CD4-positive, alpha-beta T cell treated with Interleukin-17A for 1 hour (primary cell): Measurements from ENCODE around the gene TMPRSS9.

Source experiments
- DNase-seq: peaks from one replicate; pipeline ENCODE4 v3.0.0-alpha.2; 2020

The TMPRSS9 gene

DNA sequence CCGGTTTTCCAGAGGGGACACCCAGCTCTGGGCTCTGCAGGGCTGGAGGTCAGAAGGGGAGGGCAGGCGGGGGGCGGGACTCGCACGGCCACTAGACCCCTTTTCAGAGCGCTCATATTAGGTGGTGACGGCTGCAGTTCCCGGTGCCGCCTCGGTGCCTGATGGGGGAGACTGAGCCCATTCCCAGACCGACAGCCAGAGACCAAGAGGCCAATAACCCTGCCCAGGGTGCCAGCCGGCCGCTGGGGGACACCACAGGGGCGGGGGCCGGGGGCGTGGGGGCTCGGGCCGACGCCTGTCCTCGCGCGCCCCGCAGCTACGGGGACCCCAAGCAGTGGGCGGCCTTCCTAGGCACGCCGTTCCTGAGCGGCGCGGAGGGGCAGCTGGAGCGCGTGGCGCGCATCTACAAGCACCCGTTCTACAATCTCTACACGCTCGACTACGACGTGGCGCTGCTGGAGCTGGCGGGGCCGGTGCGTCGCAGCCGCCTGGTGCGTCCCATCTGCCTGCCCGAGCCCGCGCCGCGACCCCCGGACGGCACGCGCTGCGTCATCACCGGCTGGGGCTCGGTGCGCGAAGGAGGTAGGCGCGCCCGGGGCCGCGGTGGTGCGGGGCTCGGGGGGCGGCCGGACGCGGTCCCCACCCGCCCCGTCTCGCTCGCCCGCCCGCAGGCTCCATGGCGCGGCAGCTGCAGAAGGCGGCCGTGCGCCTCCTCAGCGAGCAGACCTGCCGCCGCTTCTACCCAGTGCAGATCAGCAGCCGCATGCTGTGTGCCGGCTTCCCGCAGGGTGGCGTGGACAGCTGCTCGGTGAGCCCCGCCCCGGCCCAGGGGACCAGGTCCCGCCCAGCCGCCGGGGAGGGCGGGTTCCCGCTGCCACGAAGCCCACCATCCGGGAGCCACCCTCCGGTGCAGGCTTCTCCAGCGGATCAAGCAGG lies 64.9 kb downstream of the TMPRSS9 start:
- no peak for DNase-seq

GRCh38 chr19:2425622-2426581 lies 65.8 kb downstream of the TMPRSS9 start:
- no peak for DNase-seq

GRCh38 chr19:2426611-2427428 lies 66.8 kb downstream of the TMPRSS9 start:
- peak; percentile 52 for DNase-seq

DNA sequence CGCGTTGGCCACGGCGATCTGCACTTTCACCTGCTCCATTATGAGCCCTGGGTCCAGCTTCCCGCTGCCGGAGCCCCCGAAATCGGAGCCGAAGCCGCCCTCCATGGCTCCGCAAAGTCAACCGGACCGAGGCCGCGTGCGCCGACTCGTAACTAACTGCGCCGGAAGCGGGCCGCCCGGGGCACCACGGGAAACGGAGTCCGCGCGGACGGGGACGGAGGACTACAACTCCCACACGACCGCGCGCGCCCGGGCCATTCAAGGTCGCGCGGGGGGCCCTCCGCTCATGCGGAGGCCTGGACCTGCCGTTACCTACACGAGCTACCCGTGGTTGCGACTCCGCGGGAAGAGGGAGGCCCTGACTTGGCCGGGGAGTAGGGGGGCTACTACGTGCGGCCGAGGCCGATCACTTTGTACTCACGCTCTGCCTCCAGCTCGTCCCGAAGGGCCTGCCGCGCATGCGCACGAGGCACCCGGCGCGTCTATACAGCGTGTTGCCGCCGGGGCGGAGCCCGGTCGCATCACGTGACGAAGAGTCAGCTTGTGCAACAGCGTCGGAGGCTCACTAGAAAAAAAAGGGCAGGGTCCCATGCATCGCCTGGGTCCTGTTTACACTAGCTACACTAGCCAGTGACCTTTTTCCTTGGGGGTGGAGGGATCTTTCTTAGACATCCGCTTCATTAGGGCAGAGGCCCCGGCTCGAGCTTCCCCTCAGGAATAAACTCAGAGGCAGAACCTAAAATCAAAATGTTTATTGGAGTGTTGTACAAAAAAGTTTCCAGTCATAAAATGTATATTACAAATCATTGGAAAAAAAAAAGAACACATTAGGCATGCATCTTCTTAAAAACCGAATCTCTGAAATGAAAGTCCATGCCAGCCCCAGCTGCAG lies 67.6 kb downstream of the TMPRSS9 start, which contains the start of gene TIMM13:
Gene TIMM13 (minus strand): TSS at position 158 of the 892 bp plus-strand sequence. CDS start 53 bp downstream, at position 105.
- peak; percentile 95 for DNase-seq

DNA sequence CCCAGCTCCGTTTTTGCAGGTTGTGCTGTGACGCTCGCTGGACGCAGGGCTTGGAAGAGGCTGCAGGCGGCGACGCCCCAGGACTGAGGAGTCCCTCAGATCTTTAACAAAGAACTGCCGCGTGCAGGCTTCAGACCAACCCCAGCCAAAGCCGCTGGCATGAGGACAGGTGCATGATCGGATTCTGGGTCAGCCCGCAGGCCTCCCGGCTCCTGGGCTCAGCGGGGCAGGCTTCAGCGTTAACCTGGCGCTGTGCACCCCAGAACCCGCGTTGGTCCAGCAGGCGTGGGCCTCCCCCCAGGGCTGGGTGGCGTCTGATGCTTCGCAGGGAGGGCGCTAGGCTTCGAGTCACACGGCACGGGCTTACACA lies 68.2 kb downstream of the TMPRSS9 start:
- no peak for DNase-seq

GRCh38 chr19:2428756-2429711 lies 69.0 kb downstream of the TMPRSS9 start:
- DNase-seq, result no peak

- DNase-seq, result no peak
Observed at GRCh38 chr19:2429917-2430535, 70.0 kb downstream of the TMPRSS9 start.

DNA sequence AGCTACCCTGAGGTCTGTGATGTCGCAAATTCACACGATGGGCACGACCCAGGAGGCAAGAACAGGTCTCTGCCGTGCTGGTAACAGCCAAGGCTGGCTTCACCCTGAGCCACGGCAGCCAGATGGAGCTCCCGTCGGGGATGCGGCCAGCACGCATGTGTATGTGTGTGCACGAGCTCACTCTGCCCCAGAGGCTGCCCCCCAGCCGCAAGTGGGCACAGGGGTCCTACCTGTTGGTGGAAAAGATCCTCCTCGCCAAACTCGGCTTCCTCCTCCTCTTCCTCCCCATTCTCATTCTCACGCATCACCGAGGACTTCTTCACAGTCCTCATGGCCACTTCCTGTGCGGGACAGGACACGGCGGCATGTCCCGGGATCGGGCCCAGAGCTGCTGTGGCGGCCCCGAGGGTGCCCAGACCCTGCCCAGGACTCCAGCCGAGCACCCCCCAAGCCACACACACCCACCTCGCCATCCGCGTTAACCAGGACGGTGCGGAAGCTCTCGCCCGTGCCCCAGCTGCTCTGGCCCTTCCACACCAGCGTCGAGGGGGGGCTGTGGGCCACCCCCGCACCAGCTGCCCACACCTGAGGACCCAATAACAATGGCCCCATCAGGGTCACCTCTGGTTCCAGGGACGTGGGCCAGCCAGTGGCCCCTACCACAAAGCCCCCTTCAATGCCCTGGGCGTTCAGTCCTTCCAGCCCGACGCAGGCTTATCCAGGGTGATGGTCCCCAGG lies 71.4 kb downstream of the TMPRSS9 start:
- DNase-seq, result no peak

DNA sequence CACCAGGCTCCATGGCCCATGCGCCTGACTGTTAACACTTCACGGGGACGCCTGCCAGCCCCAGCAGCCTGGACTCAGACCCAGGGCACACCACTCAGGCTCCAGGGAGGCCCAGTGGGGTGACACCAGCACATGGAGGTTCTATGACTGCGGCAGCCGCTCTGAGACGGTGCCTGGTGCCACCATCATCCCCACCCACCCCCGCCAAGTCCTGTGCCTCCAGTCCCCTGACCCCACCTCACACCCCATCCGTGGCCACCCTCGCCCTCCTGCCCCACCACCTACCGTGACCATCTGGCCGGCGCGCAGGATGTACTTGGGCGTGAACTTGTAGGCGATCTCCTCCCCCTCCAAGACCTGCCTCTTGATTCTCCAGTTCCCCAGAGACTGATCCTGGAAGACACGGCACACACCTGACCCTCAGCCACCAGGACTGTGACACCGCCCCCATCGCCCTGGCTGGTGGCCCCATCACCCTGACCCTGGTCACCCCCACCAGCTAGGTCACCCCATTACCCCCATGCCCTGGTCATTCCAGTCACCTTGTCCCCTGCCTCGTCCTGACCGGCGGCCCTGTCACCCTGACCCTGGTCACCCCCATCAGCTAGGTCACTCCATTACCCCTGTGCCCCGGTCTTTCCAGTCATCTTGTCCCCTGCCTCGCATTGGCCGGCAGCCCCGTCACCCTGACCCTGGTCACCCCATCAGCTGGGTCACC lies 72.2 kb downstream of the TMPRSS9 start:
- no peak for DNase-seq

- DNase-seq, result no peak
Observed at GRCh38 chr19:2433854-2434253, 73.8 kb downstream of the TMPRSS9 start.

DNA sequence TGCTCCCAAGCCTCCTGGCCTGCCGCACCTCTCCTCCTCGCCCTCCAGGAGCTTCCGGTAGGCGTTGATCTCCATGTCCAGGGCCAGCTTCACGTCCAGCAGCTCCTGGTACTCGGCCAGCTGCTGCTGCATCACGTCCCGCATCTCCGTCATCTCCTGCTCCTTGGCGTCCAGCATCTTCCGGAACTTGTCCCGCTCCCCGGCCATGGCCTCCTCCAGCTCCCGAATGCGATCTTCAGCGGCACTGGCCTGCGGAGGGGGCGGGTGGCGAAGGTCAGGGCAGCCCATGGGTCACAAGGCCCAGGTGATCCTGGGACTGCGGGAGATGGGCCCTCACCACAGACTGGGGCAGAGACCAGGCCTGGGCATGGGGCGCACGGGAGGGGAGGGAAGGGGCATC lies 74.2 kb downstream of the TMPRSS9 start:
- no peak for DNase-seq

DNA sequence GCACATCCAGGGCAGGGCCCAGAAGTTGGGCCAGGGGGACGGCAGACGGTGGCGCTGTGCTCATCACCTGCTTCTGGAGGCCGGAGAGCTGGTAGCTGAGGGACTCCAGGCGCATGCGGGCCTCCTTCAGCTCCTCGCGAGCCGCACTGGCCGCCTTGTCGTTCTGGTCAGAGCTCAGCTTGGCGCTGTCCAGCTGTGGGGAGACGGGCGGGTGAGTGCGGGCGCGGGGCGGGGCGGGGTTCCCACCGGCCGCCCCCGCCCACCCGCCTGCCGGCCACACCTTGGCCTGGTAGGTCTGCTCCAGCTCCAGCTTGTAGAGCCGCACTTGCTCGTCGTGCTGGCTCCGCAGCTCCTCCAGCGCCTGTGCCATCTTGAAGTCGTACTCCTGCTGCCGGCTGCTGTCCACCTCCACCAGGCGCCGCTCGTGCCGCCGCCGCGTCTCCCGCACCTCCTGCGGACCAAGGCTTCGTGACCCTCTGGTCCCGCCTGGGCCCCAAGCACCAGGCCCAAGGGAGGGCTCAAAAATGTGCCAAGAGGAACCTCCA lies 74.7 kb downstream of the TMPRSS9 start:
- no peak for DNase-seq

GRCh38 chr19:2436384-2436783 lies 76.3 kb downstream of the TMPRSS9 start:
- DNase-seq, result no peak

GRCh38 chr19:2436926-2437325 lies 76.9 kb downstream of the TMPRSS9 start:
- DNase-seq, result no peak

DNA sequence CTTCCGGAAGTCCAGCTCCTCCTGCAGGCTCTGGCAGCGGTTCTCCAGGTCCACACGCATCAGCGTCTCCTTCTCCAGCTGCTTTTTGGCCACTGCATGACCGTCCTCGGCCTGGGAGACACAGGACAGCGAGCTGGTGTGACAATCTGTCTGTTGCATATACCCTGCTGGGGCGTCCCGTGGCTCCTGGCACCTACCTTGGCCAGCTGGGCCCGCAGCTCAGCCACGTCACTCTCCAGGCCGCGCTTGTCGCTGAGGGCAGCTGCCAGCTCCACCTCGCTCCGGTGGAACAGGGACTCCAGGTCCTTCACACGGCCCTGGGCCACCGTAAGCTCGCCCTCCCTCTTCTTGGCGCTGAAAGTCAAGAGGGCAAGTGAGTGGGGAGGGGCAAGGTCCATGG lies 78.1 kb downstream of the TMPRSS9 start:
- no peak for DNase-seq

GRCh38 chr19:2440515-2440914 lies 80.5 kb downstream of the TMPRSS9 start:
- DNase-seq, result no peak

GRCh38 chr19:2441096-2441752 lies 81.2 kb downstream of the TMPRSS9 start:
- no peak for DNase-seq
